Measurements from ENCODE around the gene IGDCC3. TPM values are rescaled to one million over a fixed set of nuclear protein-coding genes. Genes with fewer than 3 reads are reported as not detected.
"Not testable (repeated sequence)": the region's sequence is repeated elsewhere in the genome, so short reads cannot be mapped to it uniquely, and the experiment has no call there.

Gene IGDCC3
- polyA plus RNA-seq, 12 donors: 2.1 to 11.5 (median 3.1) TPM; not detected in 1

GRCh38 chr15:65372787-65373067 lies 5.1 kb downstream of the IGDCC3 start:
- no peak for DNase-seq

GRCh38 chr15:65371976-65372786 lies 5.6 kb downstream of the IGDCC3 start:
- no peak for DNase-seq

- no peak for DNase-seq
Observed at GRCh38 chr15:65370885-65371284, 6.9 kb downstream of the IGDCC3 start.

GRCh38 chr15:65369651-65370050 lies 8.2 kb downstream of the IGDCC3 start:
- no peak for DNase-seq

GRCh38 chr15:65369212-65369547 lies 8.6 kb downstream of the IGDCC3 start:
- no peak for DNase-seq

GRCh38 chr15:65368302-65369211 lies 9.2 kb downstream of the IGDCC3 start:
- DNase-seq: no peak

- no peak for DNase-seq
Observed at GRCh38 chr15:65366122-65366892, 11.5 kb downstream of the IGDCC3 start.

- DNase-seq: no peak
Observed at GRCh38 chr15:65365229-65365628, 12.6 kb downstream of the IGDCC3 start.

GRCh38 chr15:65363766-65364165 lies 14.0 kb downstream of the IGDCC3 start:
- no peak for DNase-seq

GRCh38 chr15:65363306-65363705 lies 14.5 kb downstream of the IGDCC3 start:
- DNase-seq: no peak

- DNase-seq: no peak
Observed at GRCh38 chr15:65362491-65362890, 15.3 kb downstream of the IGDCC3 start.

GRCh38 chr15:65361708-65362459 lies 15.9 kb downstream of the IGDCC3 start:
- no peak for DNase-seq

- no peak for DNase-seq
Observed at GRCh38 chr15:65360506-65360905, 17.3 kb downstream of the IGDCC3 start.

GRCh38 chr15:65355988-65356353 lies 21.8 kb downstream of the IGDCC3 start:
- no peak for DNase-seq

GRCh38 chr15:65355173-65355987 lies 22.4 kb downstream of the IGDCC3 start:
- no peak for DNase-seq

GRCh38 chr15:65354835-65355172 lies 23.0 kb downstream of the IGDCC3 start:
- no peak for DNase-seq

- not testable (repeated sequence) for DNase-seq
Observed at GRCh38 chr15:65351972-65352371, 25.8 kb downstream of the IGDCC3 start.

- no peak for DNase-seq
Observed at GRCh38 chr15:65349338-65349737, 28.5 kb downstream of the IGDCC3 start.

GRCh38 chr15:65347756-65348155 lies 30.0 kb downstream of the IGDCC3 start:
- not testable (repeated sequence) for DNase-seq

GRCh38 chr15:65346856-65347598 lies 30.8 kb downstream of the IGDCC3 start:
- DNase-seq: no peak

Data from muscle of arm (tissue), 12 donors.